A549 (cell line): Measurements from ENCODE around the gene RAPGEF3. TPM values are rescaled to one million over a fixed set of nuclear protein-coding genes. Genes with fewer than 3 reads are reported as not detected.

Experiments
- ATAC-seq, 2 experiments: fragments of 200-7000 bp in 1 of 2; fragments of >200 bp in 1 of 2; cut with Nextera tagmentation in 1 of 2; cut with Tn5 transposase in 1 of 2; 3 replicates each; pipeline versions ENCODE4 v1.8.0 to v1.9.1; 2018 to 2020; ENCODE audit warnings: mild to moderate bottlenecking in 1 of 2, moderate library complexity in 1 of 2
- CTCF ChIA-PET: fragments of 300-600 bp; sonication (Branson Sonifier 250); formaldehyde crosslinking; extraction: SDS; loops from one replicate; lab custom pipeline; 2021; ENCODE audit warnings: antibody characterized with exemption, inconsistent platforms; lab: Yijun Ruan, JAX
- POLR2A ChIA-PET: fragments of 350-600 bp; formaldehyde crosslinking; extraction: SDS; loops from one replicate; lab custom pipeline; 2021; ENCODE audit warnings: antibody characterized with exemption, inconsistent platforms; lab: Yijun Ruan, JAX
- DNase-seq, 2 experiments: peaks; one replicate each; pipeline versions ENCODE4 v3.0.0 to v3.0.0-alpha.2; 2011 to 2016; ENCODE audit warnings: low read depth in 1 of 2, low spot score in 1 of 2
- FAIRE-seq: peaks from 2 replicates; lab custom pipeline; 2011; peaks lifted over from hg19 to GRCh38; lab: Jason Lieb, UNC
- H3K27ac ChIP-seq, 2 experiments: fragments of >200 bp; sonication (Bioruptor Twin); formaldehyde crosslinking; 3 replicates each; pipeline ENCODE4 v1.5.1; 2016 to 2017
- H3K4me1 ChIP-seq: fragments of >200 bp; sonication (Bioruptor Twin); formaldehyde crosslinking; 3 replicates; pipeline ENCODE4 v1.6.1; 2016
- H3K4me2 ChIP-seq: fragments of >200 bp; sonication (Bioruptor Twin); formaldehyde crosslinking; 3 replicates; pipeline ENCODE4 v1.6.1; 2016
- H3K4me3 ChIP-seq: fragments of >200 bp; sonication (Bioruptor Twin); formaldehyde crosslinking; 3 replicates; pipeline ENCODE4 v1.5.1; 2016
- H3K9me3 ChIP-seq: fragments of >200 bp; sonication (Bioruptor Twin); formaldehyde crosslinking; 3 replicates; pipeline ENCODE4 v1.6.1; 2016
- CHD2 ChIP-seq: fragments of 150-350 bp; IDR thresholded peaks from 2 replicates; pipeline ENCODE4 v1.6.1; 2014; ENCODE audit warnings: low read length; ENCODE audit not compliant: partially characterized antibody
- JUNB ChIP-seq: fragments of >200 bp; sonication (Bioruptor Twin); formaldehyde crosslinking; IDR thresholded peaks from 2 replicates; pipeline ENCODE4 v1.6.1; 2016
- KDM1A ChIP-seq: fragments of 200-600 bp; sonication (generic); IDR thresholded peaks from 2 replicates; pipeline ENCODE4 v1.6.1; 2016; ENCODE audit warnings: low read depth, mild to moderate bottlenecking
- MAFK ChIP-seq: fragments of 450-650 bp; IDR thresholded peaks from 2 replicates; pipeline ENCODE4 v1.6.1; 2014; ENCODE audit not compliant: partially characterized antibody
- MAZ ChIP-seq: fragments of 150-350 bp; IDR thresholded peaks from 2 replicates; pipeline ENCODE4 v1.6.1; 2014; ENCODE audit warnings: antibody characterized with exemption, low read depth, low read length, borderline replicate concordance
- NFE2L2 ChIP-seq: fragments of 150-350 bp; conservative IDR thresholded peaks from 2 replicates; pipeline ENCODE4 v1.6.1; 2014; ENCODE audit warnings: low read length
- RAD21 ChIP-seq, 2 experiments: fragments of >200 bp in 1 of 2; sonication (Bioruptor Twin) in 1 of 2; formaldehyde crosslinking in 1 of 2; IDR thresholded peaks in 1 of 2; conservative IDR thresholded peaks in 1 of 2; 2 replicates in 1 of 2; 3 replicates in 1 of 2; pipeline ENCODE4 v1.6.1; 2012 to 2018; ENCODE audit warnings: inconsistent platforms in 1 of 2
- SMC3 ChIP-seq: fragments of >200 bp; sonication (Bioruptor Twin); formaldehyde crosslinking; IDR thresholded peaks from 3 replicates; pipeline ENCODE4 v1.6.1; 2018; ENCODE audit warnings: inconsistent platforms
- WGBS: methylation state at CpG from one replicate; pipeline ENCODE4 v1.1.6; 2017; ENCODE audit errors: missing lambda C conversion rate; 5-methylcytosine and 5-hydroxymethylcytosine counted together
- polyA plus RNA-seq, 4 experiments: library from polyadenylated mRNA; depleted of rRNA in 3 of 4; stranded (reverse); fragments of >200 nt; fragmentation: RNase III in 1 of 4; extraction: RNeasy Plus Mini Kit Qiagen cat#74134 plus additional on column Dnase treatment in 1 of 4; gene quantifications; 2 replicates in 3 of 4; 3 replicates in 1 of 4; pipeline ENCODE4 v1.2.3, GENCODE V29; 2011 to 2017
- TF ChIP-seq, protein P1 (sequence below): fragments of >200 bp; sonication (Bioruptor Twin); formaldehyde crosslinking; IDR thresholded peaks from 3 replicates; pipeline ENCODE4 v1.5.1; 2016

The RAPGEF3 gene
- polyA plus RNA-seq, 2 of the 4 experiments (the other 2 are of a cell fraction) = 0.70 to 0.89 TPM

DNA sequence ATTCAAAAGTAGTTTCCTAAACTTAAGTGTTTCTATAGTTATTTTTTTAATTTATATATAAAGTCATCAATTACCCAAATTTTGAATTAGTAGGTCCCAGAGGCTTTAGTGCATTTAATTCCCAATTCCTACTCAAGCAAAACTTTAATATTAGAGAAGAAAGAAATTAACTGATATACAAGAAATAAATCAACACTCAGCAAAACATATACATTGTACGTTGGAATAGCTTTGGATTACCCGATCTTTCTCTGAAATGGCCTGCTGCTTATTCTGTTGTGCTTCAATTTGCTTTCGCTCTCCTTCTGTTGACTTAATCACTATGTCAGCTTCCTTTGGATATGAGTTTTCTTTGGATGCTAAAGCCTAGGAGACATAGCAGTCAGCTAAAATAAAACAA, 71.0 kb downstream of the RAPGEF3 start:
- Histone ChIP-seq H3K4me3 (no peak overlapping the region), H3K4me1 (peaks cover 3% of the 10 kb centered on the region; the same call in 1 of the 3 replicates), H3K4me2 (no peak overlapping the region), H3K9me3 (no peaks in the 10 kb centered on the region), H3K27ac (no peak overlapping the region)
- peak; percentile 49 for FAIRE-seq
- no peak for DNase-seq
- no peak for ATAC-seq
- 93% methylated on average over 3 of the region's 3 CpGs for WGBS
- POLR2A ChIA-PET = no interaction called here
- TF ChIP-seq MAFK = peak; percentile 31
- no peak for TF ChIP-seq KDM1A
- CTCF ChIA-PET = interaction anchor here (0.7 to 5.6 kb wide), 15 partner anchors 14 to 655 kb away, joined by 3 to 47 read pairs (median 4); partner anchors contain the start of genes AMIGO2, PCED1B and RPAP3

DNA sequence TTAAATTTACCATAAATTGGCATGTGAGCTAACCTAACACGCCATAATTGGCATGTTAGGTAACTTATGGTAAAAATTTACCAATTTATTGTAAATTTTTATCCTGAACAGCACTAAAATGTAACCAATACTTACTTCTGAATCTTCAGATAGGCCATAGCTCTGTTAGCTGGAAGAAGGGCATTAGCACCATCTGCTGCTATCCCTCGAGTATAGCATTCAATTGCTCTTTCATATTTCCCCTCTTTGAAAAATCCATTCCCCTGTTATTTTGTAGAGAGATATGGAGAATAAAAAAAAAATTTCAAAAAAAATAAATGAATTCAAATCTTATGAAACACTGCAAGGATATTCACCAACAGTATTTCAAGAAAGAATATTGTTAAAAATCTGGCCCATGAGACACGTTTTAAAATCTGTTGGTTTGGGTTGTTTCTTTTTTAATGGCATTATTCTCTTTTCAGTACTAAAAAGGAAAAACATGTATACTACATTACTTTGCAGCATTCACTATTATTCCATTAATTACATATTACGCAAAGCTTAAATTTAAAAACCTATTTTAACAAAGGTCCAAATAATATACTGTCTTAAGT, 71.9 kb downstream of the RAPGEF3 start:
- WGBS = 45% methylated on average over 4 of the region's 4 CpGs
- Histone ChIP-seq H3K4me3 (no peak overlapping the region), H3K4me2 (no peak overlapping the region), H3K9me3 (no peaks in the 10 kb centered on the region)
- ATAC-seq (peak; percentile 70 to 83), FAIRE-seq (peak; percentile 84)
- TF ChIP-seq, protein P1, sequence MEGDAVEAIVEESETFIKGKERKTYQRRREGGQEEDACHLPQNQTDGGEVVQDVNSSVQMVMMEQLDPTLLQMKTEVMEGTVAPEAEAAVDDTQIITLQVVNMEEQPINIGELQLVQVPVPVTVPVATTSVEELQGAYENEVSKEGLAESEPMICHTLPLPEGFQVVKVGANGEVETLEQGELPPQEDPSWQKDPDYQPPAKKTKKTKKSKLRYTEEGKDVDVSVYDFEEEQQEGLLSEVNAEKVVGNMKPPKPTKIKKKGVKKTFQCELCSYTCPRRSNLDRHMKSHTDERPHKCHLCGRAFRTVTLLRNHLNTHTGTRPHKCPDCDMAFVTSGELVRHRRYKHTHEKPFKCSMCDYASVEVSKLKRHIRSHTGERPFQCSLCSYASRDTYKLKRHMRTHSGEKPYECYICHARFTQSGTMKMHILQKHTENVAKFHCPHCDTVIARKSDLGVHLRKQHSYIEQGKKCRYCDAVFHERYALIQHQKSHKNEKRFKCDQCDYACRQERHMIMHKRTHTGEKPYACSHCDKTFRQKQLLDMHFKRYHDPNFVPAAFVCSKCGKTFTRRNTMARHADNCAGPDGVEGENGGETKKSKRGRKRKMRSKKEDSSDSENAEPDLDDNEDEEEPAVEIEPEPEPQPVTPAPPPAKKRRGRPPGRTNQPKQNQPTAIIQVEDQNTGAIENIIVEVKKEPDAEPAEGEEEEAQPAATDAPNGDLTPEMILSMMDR = peak; percentile 93
- TF ChIP-seq CHD2 (no peak), RAD21 (conservative IDR thresholded peaks at IDR 0.05 in 1 of 2, IDR thresholded peaks at IDR 0.05 in 1 of 2) (peak; percentile 89 to 91), SMC3 (peak; percentile 87), JUNB (no peak), MAZ (no peak), NFE2L2 (no peak)
- TF ChIP-seq, all 56 proteins: peak for 3
- POLR2A ChIA-PET = interaction anchor here (0.6 to 1.1 kb wide), 3 partner anchors 607 to 1315 kb away, joined by 3 to 5 read pairs (median 3); partner anchors contain the start of gene AMIGO2
- CTCF ChIA-PET = interaction anchor here (0.6 to 5.6 kb wide), 37 partner anchors 9 to 654 kb away, joined by 3 to 47 read pairs (median 3); partner anchors contain the start of genes AMIGO2, PCED1B and RPAP3
- peak; percentile 53 to 66 for DNase-seq
- peak overlapping the region; percentile 14 to 45; a peak in 3 of 6 replicates for H3K27ac ChIP-seq
- H3K4me1 ChIP-seq = peaks cover 3% of the 10 kb centered on the region; the same call in 1 of the 3 replicates

Other genes with a start within 250 kb of the RAPGEF3 start
- 51.9 and 74.6 TPM in 2 replicates for gene RPAP3, start 52.9 kb downstream of the RAPGEF3 start, polyA plus RNA-seq (2011; rRNA removed)
- gene RPAP3, start 52.9 kb downstream of the RAPGEF3 start, polyA plus RNA-seq (2017; fragmentation: RNase III; extraction: RNeasy Plus Mini Kit Qiagen cat#74134 plus additional on column Dnase treatment) = 49.1 to 51.6 TPM (median 49.5 TPM) in 3 replicates
- not detected in 2 replicates for gene ENDOU, start 33.4 kb downstream of the RAPGEF3 start, polyA plus RNA-seq (2011; rRNA removed)
- gene ENDOU, start 33.4 kb downstream of the RAPGEF3 start, polyA plus RNA-seq (2017; fragmentation: RNase III; extraction: RNeasy Plus Mini Kit Qiagen cat#74134 plus additional on column Dnase treatment) = not detected in 3 replicates
- gene SLC48A1, start 14.4 kb upstream of the RAPGEF3 start, polyA plus RNA-seq (2011; rRNA removed) = 25.1 and 27.3 TPM in 2 replicates
- gene SLC48A1, start 14.4 kb upstream of the RAPGEF3 start, polyA plus RNA-seq (2017; fragmentation: RNase III; extraction: RNeasy Plus Mini Kit Qiagen cat#74134 plus additional on column Dnase treatment) = 32.6 to 35.2 TPM (median 33.3 TPM) in 3 replicates
- 17.2 and 20.8 TPM in 2 replicates for gene HDAC7, start 61.0 kb upstream of the RAPGEF3 start, polyA plus RNA-seq (2011; rRNA removed)
- gene HDAC7, start 61.0 kb upstream of the RAPGEF3 start, polyA plus RNA-seq (2017; fragmentation: RNase III; extraction: RNeasy Plus Mini Kit Qiagen cat#74134 plus additional on column Dnase treatment) = 34.1 to 38.9 TPM (median 36.0 TPM) in 3 replicates
- 2.1 and 2.2 TPM in 2 replicates for gene VDR, start 146.1 kb upstream of the RAPGEF3 start, polyA plus RNA-seq (2011; rRNA removed)
- gene VDR, start 146.1 kb upstream of the RAPGEF3 start, polyA plus RNA-seq (2017; fragmentation: RNase III; extraction: RNeasy Plus Mini Kit Qiagen cat#74134 plus additional on column Dnase treatment) = 1.9 to 2.0 TPM (median 1.9 TPM) in 3 replicates
- 236 and 331 TPM in 2 replicates for gene TMEM106C, start 204.7 kb upstream of the RAPGEF3 start, polyA plus RNA-seq (2011; rRNA removed)
- gene TMEM106C, start 204.7 kb upstream of the RAPGEF3 start, polyA plus RNA-seq (2017; fragmentation: RNase III; extraction: RNeasy Plus Mini Kit Qiagen cat#74134 plus additional on column Dnase treatment) = 166 to 178 TPM (median 178 TPM) in 3 replicates
- 0.01 TPM in 1 of 2 replicates, not detected in the other for gene COL2A1, start 245.6 kb upstream of the RAPGEF3 start, polyA plus RNA-seq (2011; rRNA removed)
- not detected in 3 replicates for gene COL2A1, start 245.6 kb upstream of the RAPGEF3 start, polyA plus RNA-seq (2017; fragmentation: RNase III; extraction: RNeasy Plus Mini Kit Qiagen cat#74134 plus additional on column Dnase treatment)